H7 (cell line): ENCODE measurements around the gene KLHDC8A. TPM values are rescaled to one million over a fixed set of nuclear protein-coding genes. Genes with fewer than 3 reads are reported as not detected.

Experiments
- DNase-seq: peaks from one replicate; pipeline ENCODE4 v3.0.0; 2012
- H3K27me3 ChIP-seq: 2 replicates; pipeline ENCODE4 v1.6.0; 2011; ENCODE audit warnings: mild to moderate bottlenecking, low read length; ENCODE audit not compliant: control insufficient read depth, insufficient read depth
- H3K36me3 ChIP-seq: replicated peaks from 2 replicates; pipeline ENCODE4 v1.5.1; 2011; ENCODE audit warnings: low read length; ENCODE audit not compliant: control insufficient read depth, insufficient read depth
- H3K4me3 ChIP-seq: 2 replicates; pipeline ENCODE4 v1.5.1; 2011; ENCODE audit warnings: low read depth, mild to moderate bottlenecking, control low read depth, low read length, moderate library complexity; ENCODE audit not compliant: insufficient read depth
- total RNA-seq: library from RNA; depleted of rRNA; stranded (reverse); fragments of >200 nt; shearing (Covaris generic); gene quantifications from 2 replicates; pipeline ENCODE4 v1.2.3, GENCODE V29; 2014

KLHDC8A gene
- total RNA-seq, 1 experiment from 2014 or later, result 5.0 TPM

DNA sequence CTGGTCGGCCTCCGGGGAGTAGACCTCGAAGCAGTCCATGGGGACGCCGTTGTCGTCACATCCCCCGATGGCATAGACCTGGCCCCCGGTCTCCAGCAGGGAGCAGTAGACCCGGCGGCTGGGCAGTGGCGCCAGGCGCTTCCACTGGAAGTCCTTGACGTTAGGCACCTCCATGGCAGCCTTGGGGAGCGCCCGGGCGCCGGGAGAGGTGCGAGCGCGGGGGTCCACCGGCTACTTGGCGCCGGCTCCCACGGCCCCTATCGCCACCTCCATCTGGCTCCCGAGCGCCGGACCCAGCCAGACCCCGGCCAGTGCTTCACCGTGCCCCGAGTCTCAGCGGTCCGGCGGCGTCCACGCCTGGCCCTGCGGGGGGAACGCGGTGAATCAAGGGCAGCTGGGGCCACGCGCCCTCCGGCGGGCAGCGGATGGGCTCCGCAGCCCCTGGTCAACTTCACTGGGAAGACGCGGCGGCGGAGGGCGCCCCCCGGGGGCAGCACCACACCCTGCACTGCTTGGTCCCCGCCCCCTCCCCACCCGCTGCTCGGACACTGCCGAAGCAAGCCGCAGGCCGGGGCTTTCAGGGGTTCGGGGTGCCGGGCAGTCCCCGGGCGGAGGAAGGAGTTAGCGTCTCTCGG, 13.2 kb downstream of the KLHDC8A start:
- Histone ChIP-seq H3K36me3 (no peaks in the 10 kb centered on the region), H3K27me3 (peaks cover 36% of the 10 kb centered on the region), H3K4me3 (peak overlapping the region; percentile 68)
- DNase-seq, result peak; percentile 84

DNA sequence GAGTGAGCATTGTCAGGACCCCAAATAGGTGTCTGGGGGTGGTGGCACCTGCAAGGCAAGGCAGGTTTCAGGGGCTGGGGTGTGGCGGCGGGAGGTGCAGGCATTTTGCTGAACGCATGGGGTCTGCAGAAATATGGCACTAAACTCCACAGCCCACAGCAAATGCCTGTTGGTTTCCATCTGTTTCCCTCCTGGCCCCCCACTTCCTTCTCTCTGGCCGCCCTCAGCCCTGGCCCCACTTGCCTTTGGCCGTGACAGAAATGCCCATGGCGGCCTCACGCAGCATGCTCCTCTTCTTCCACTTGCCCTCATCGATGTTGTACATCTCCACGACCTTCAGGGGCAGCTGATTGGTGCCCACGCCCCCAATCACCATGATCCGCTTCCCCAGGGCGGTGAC, 13.7 kb downstream of the KLHDC8A start:
- peak overlapping the region; percentile 68 for H3K4me3 ChIP-seq

DNA sequence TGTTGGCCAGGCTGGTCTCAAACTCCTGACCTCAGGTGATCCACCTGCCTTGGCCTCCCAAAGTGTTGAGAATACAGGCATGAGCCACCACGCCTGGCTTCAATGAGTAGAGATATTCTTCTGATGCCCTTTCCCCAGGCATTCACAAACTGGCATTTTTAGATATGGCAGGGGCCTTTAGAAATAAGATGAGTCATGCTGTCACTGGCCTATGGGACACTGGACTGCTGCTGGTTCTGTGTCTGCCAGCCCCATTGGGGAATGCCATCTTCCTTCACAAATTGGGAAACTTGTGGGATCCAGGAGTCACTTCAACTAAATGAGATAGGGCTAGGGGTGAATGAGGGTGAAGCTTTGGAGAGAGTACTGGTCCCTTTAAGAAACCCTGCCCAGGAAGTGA, 16.0 kb downstream of the KLHDC8A start:
- peaks cover 34% of the 10 kb centered on the region for H3K27me3 ChIP-seq
- H3K4me3 ChIP-seq, result no peak overlapping the region
- H3K36me3 ChIP-seq, result no peaks in the 10 kb centered on the region
- DNase-seq, result no peak

More for the DNA sequence above, 13.7 kb downstream of the KLHDC8A start:
- Histone ChIP-seq H3K27me3 (peaks cover 36% of the 10 kb centered on the region), H3K36me3 (no peaks in the 10 kb centered on the region)
- no peak for DNase-seq

DNA sequence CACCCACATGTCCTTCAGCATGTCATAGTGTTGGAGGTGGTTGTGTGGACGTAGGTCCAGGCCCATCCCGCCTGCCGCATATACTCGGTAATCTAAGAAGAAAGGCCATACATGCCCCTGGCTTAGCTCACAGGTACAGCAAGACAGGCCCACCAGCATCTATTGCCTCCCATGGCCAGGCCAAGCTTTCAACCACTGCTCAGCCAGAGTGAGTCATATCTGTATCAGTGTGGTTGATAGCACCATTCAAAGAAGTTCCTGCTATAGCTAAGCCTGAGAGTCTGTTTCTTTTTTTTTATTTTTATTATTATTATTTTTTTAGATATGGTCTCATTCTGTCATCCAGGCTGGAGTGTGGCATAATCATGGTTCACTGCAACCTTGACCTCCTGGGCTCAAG, 17.0 kb downstream of the KLHDC8A start:
- DNase-seq, result no peak

DNA sequence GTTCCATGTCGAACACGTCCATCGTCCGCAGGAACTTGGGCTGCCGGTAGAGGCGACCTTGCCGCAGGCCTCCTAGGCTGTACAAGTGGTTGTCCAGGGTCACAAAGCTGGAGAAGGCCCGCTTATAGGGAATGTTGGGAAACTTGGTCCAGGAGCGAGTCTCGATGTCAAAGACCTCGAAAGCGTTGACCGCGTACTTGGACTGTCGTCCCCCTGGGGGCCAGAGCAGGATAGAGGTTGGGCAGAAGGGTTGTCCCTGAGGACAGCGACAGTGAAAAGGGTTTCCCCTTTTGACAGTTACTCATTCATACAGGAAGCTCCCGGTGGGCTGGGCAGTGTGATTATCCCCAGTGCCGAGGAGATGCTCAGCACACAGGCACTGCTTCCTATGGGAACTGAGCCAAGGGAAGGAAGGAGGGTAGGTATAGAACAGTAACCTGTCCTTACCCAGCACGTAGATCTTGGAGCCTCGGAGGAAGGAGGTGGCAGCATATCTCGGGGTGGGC, 17.5 kb downstream of the KLHDC8A start:
- Histone ChIP-seq H3K4me3 (no peak overlapping the region), H3K36me3 (no peaks in the 10 kb centered on the region), H3K27me3 (peaks cover 23% of the 10 kb centered on the region)
- no peak for DNase-seq

More for the DNA sequence above, 17.0 kb downstream of the KLHDC8A start:
- H3K36me3 ChIP-seq, result no peaks in the 10 kb centered on the region
- H3K4me3 ChIP-seq, result no peak overlapping the region
- H3K27me3 ChIP-seq, result peaks cover 28% of the 10 kb centered on the region

DNA sequence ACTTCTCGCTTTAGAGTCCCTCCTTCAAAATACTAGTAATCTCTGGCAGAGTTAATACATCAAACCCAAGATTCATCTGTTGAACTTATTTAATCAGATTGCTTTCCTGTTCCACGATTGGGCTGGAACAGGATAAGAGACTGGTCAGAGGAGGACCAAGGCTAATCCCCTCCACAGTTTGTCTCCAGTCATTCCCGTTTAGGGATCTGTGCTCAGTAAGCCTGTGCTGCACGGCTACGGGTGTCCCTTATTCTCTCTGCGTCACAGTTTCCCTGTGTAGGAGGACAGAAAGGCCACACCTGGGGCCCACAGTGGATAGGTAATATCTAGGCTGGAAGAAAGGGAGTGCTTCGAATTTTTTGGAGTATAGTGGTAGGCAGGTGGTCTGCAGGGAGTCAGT, 18.7 kb downstream of the KLHDC8A start:
- Histone ChIP-seq H3K27me3 (peaks cover 11% of the 10 kb centered on the region), H3K36me3 (no peaks in the 10 kb centered on the region), H3K4me3 (no peak overlapping the region)
- no peak for DNase-seq

DNA sequence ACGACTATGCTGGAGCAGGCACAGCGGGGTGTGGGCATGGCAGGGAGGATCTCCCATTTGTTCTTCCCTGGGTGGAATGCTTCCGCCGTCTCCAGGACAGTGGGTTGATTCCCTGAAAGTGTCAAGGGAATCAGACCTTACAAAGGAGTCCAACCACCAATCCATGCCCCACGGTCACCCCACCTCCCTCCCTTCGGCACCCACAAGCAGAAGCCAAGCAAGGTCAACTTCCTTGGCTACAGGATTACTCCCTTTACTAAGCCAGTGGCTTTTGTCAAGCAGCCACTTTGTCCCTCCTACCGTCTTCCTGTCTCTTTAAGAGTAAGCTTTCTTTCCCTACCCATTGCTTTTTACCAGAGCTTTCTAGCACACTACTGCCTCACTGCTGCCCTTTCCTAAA, 19.2 kb downstream of the KLHDC8A start:
- Histone ChIP-seq H3K4me3 (no peak overlapping the region), H3K27me3 (peaks cover 5% of the 10 kb centered on the region), H3K36me3 (no peaks in the 10 kb centered on the region)
- no peak for DNase-seq

DNA sequence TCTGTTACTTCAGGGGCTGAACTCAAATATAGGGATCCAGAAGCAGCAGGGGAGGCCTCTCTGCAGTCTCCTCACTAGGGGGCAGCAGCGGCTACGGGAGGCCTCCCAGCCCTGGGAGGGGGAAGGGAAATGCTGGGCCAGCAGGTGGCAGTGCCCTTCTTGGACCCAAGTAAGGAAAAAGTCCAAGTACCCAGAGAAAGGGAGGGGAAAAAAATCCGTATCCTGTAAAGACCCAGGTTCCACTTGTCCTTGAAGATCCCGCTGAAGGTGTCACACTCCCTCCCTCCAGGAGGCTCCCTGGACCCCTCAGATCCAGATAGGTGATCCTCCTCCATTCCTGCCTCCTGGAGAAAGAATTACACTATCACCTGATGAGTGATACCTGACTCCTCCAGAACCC, 21.0 kb downstream of the KLHDC8A start:
- no peaks in the 10 kb centered on the region; the same call in 1 of the 2 replicates for H3K27me3 ChIP-seq
- DNase-seq, result peak; percentile 90
- H3K36me3 ChIP-seq, result no peaks in the 10 kb centered on the region
- no peak overlapping the region for H3K4me3 ChIP-seq

DNA sequence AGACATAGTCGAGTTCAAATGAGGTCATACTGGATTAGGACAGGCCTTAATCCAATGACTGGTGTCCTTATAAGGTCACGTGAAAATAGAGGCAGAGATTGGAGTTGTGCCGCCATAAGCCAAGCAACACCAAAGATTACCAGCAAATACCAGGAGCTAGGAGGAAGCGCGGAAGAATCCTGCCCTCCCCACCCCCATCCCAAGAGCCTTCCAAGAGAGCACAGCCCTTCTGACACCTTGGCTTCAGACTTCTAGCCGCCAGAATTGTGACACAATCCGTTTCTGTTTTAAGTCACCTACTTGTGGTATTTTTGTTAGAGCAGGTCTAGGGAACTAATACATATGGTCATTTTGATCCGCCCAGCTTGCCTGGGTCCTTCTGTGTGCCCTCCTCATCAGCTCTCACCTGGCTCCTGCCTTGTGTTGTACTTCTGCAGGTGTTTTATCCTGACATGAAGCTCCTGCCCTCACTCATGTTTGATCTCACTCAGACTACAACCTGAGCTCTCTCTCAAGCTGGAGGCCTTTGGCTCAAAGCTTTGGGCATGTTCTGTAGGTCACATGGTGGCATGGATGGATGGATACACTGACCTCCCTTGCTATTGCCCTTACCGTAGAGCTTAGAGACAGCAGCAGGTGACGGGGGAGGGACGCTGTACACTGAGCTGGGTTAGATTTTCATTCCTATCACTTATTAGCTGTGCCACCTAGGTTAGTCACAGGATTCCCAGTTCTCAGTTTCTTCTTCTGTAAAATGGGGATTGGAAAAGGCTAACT, 24.5 kb downstream of the KLHDC8A start:
- no peaks in the 10 kb centered on the region for H3K36me3 ChIP-seq
- no peak overlapping the region for H3K4me3 ChIP-seq
- H3K27me3 ChIP-seq, result no peaks in the 10 kb centered on the region; the same call in 1 of the 2 replicates
- no peak for DNase-seq

DNA sequence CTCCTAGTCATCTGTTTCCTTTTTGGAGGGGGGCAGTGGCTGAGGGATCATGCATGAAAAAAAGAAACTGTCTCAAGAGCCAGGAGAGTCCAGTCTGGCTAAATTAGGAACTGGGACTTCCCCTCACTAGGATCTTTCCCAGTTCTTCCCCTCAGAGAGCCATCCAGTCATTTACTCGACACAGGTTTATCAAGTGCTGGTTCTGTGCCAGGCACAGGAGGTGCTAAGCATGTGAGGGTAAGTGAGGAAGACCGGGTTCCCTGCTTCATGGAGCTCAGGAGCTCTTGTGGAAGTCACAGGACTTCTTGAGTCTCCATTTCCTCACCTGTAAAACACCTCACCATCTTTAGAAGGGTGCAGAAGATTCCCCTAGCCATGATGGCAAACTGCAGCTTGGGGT, 26.6 kb downstream of the KLHDC8A start:
- no peaks in the 10 kb centered on the region; the same call in 1 of the 2 replicates for H3K27me3 ChIP-seq
- DNase-seq, result no peak
- no peak overlapping the region for H3K4me3 ChIP-seq
- H3K36me3 ChIP-seq, result no peaks in the 10 kb centered on the region

DNA sequence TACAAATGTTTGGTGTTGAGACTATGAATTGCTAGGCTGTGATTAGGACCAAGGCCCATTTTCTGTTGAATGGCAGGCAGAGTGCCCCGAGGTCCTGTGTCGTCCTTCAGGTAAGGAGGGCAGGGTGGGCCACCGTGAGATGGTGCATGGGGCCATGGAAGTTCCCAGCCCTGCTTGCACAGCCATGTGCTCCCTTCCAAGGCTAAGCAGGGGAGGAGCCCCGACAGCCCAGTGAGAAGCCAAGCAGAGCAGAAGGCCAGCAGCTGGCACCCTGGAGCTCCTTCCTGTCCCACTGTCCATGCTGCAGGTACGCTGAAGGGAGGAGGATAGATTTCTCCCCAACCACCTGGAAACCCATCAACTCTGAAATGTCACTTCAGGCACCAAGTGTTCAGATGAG, 27.0 kb downstream of the KLHDC8A start:
- Histone ChIP-seq H3K36me3 (no peaks in the 10 kb centered on the region), H3K4me3 (no peak overlapping the region), H3K27me3 (no peaks in the 10 kb centered on the region; the same call in 1 of the 2 replicates)
- no peak for DNase-seq

DNA sequence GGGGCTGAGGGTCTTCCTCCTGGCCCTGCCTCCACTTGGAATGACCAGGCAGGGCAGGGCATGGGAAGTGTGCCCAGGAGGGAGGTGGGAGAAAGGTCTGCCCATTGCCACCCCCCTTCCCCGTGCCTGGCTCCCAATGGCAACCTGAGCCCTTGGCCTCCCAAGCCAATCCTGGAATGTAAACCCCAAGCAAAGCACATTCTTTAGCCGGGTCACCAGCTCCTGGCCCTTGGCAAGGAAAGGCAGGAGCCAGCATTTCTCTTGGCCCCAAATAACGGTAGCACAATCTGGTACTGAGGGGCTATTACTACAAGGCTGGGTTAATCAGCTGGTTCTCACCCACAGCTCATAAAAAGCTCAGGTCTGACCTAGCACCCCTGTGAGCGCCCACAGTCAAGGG, 28.2 kb downstream of the KLHDC8A start:
- Histone ChIP-seq H3K27me3 (no peaks in the 10 kb centered on the region; the same call in 1 of the 2 replicates), H3K36me3 (no peaks in the 10 kb centered on the region), H3K4me3 (no peak overlapping the region)
- no peak for DNase-seq

DNA sequence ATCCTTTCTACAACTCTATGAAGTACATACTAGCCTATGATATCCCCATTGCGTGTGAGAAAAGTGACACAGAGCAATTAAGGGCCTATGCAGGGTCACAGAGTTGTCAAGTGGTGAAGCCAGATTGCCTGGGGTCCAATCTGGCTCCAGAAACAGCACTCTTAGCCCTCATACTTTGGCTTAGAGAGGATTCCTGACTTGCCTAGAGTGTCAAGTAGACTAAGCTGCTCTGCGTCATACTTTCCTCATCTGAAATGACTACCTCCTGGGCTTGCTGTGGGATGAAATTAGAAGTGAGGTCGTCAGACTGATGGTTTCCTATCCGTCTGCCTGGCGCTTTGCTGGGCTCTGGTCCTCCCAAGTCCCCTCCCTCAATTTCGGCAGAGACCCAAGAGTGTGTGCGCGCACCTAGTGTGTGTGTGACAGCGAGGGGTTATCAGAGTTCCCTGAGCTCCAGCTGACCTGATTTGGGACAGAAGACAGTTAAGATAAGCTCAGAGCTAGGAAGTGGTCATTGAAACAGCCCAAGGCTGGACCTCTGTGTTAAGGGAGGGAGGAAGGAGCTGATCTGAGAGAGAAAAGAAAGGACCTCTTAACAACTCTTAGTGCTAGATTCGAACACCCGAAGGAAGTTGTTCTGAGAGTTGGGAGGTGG, 29.8 kb downstream of the KLHDC8A start:
- Histone ChIP-seq H3K27me3 (no peaks in the 10 kb centered on the region; the same call in 1 of the 2 replicates), H3K36me3 (no peaks in the 10 kb centered on the region), H3K4me3 (no peak overlapping the region)
- no peak for DNase-seq

DNA sequence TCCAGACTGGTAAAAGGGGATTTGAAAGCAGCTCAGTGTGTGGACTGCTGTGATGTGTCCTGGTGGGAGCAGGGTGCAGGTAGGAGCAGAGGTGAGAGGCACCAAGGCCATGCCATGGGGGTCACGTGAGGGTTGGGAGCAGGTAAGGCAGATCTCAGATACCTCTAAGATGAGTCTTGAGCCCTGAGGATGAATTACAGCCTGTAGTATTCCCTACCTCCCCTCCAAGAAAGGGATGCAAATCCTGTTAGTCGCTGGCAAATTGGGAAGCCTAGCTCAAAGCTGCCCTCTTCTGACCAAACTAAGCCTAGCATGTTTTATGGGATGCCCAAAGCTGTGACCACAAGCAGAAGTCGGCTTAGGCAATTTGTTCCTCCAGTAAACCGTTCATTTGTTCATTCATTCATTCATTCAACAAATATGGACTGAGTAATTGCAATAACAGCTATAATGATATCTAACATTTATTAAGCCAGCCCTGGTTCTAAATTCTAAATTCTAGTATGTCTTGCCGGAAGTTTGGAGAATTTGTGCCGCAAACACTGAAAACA, 31.3 kb downstream of the KLHDC8A start:
- Histone ChIP-seq H3K27me3 (peaks cover 6% of the 10 kb centered on the region; the same call in 1 of the 2 replicates), H3K36me3 (no peaks in the 10 kb centered on the region), H3K4me3 (no peak overlapping the region)
- DNase-seq, result peak; percentile 90
